Activated CD4-positive, alpha-beta T cell treated with anti-CD3 and anti-CD28 coated beads, Interleukin-2, amount 10 ng/mL, durations not matched to agents 7 days and 5 days (primary cell): Measurements from ENCODE around the gene HSPA5. TPM values are rescaled to one million over a fixed set of nuclear protein-coding genes. Genes with fewer than 3 reads are reported as not detected.
A peak's percentile ranks its signal among the peaks of the same experiment; 100 is the strongest.
"Not testable (repeated sequence)": the region's sequence is repeated elsewhere in the genome, so short reads cannot be mapped to it uniquely, and the experiment has no call there.

ENCODE experiments used
- CTCF ChIA-PET: fragments of 350-600 bp; sonication (Branson Sonifier 250); formaldehyde crosslinking; loops from one replicate; lab custom pipeline; 2021; ENCODE audit warnings: antibody characterized with exemption; lab: Charles Lee
- POLR2A ChIA-PET: fragments of 350-600 bp; sonication (Branson Sonifier 250); formaldehyde crosslinking; loops from one replicate; lab custom pipeline; 2021; ENCODE audit warnings: antibody characterized with exemption; lab: Charles Lee
- DNase-seq: peaks from one replicate; pipeline ENCODE4 v3.0.0-alpha.2; 2020
- H3K27ac Mint-ChIP-seq: one replicate; pipeline ENCODE4 v1.8.0; 2021; ENCODE audit warnings: mild to moderate bottlenecking, moderate library complexity, mixed read lengths
- H3K27me3 Mint-ChIP-seq: one replicate; pipeline ENCODE4 v1.8.0; 2021; ENCODE audit warnings: mixed read lengths
- H3K36me3 Mint-ChIP-seq: one replicate; pipeline ENCODE4 v1.8.0; 2021; ENCODE audit warnings: low read depth, mixed read lengths
- H3K4me1 Mint-ChIP-seq: one replicate; pipeline ENCODE4 v1.8.0; 2021; ENCODE audit warnings: mixed read lengths
- H3K4me3 Mint-ChIP-seq: one replicate; pipeline ENCODE4 v1.8.0; 2021; ENCODE audit warnings: mild to moderate bottlenecking, moderate library complexity, mixed read lengths
- H3K9me3 Mint-ChIP-seq: one replicate; pipeline ENCODE4 v1.8.0; 2021; ENCODE audit warnings: mixed read lengths
- total RNA-seq, 2 experiments: library from RNA; stranded (reverse); gene quantifications; one replicate each; pipeline ENCODE4 v1.2.3, GENCODE V29; 2021

The HSPA5 gene
- 100 to 1,000 TPM; 124 to 127 TPM for total RNA-seq

- H3K4me1 Mint-ChIP-seq, result peaks cover 37% of the 10 kb centered on the region
- ChIA-PET CTCF (interaction anchor here (0.9 to 3.5 kb wide), 11 partner anchors 9 to 98 kb away, joined by 3 to 14 read pairs (median 4); partner anchors contain the start of genes GAPVD1 and SCAI), POLR2A (interaction anchor here (0.6 to 1.8 kb wide), 8 partner anchors 20 to 431 kb away, joined by 3 to 13 read pairs (median 3); partner anchors contain the start of genes ARPC5L and GAPVD1)
- H3K36me3 Mint-ChIP-seq, result peaks cover 58% of the 10 kb centered on the region
- peak within 1 kb of the TSS; percentile 99 for H3K27ac Mint-ChIP-seq
- H3K4me3 Mint-ChIP-seq, result peak within 1 kb of the TSS; percentile 96
- H3K27me3 Mint-ChIP-seq, result no peaks in the 10 kb centered on the region
- peak; percentile 100 for DNase-seq
- H3K9me3 Mint-ChIP-seq, result no peaks in the 10 kb centered on the region
Measured at GRCh38 chr9:125241000-125241862, at the start of gene HSPA5. Gene HSPA5, minus strand, starts transcription at chr9:125241343. Its CDS starts 217 bp downstream, at chr9:125241126.

DNA sequence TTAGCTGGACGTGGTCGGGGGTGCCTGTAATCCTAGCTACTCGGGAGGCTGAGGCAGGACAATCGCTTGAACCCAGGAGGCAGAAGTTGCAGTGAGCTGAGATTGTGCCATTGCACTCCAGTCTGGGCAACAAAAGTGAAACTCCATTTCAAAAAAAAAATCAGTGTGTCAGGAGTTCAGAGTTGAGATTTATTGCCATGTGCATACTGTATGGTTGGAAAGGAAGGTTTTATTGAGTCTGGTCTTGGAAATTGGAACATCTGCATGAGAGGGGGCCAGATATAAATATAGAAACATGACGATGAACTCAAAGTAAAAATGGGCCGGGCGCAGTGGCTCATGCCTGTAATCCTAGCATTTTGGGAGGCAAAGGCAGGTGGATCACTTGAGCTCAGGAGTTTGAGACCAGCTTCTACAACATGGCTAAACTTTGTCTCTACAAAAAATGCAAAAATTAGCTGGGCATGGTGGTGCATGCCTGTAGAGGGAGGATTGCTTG, 45.8 kb upstream of the HSPA5 start:
- not testable (repeated sequence) for H3K4me1 Mint-ChIP-seq, H3K27ac Mint-ChIP-seq, H3K9me3 Mint-ChIP-seq

DNA sequence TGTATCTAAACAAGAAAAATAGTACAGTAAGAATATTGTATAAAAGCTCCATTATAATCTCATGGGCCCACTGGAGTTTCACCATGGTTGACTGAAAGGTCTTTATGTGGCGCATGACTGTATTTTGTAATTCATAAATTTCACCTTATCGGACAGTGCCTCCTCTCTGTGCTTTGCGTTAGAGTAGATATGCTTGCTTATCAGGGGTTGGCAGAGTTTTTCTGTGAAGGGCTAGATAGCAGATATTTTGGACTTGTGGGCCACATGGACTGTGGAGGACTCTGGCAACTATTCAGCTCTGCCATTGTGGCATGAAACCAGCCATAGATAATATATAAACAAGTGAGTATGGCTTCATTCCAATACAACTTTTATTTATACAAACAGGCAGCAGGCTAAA, 43.7 kb upstream of the HSPA5 start:
- peaks cover 4% of the 10 kb centered on the region for H3K4me1 Mint-ChIP-seq
- H3K27me3 Mint-ChIP-seq, result no peaks in the 10 kb centered on the region
- H3K27ac Mint-ChIP-seq, result no peak overlapping the region
- DNase-seq, result no peak
- H3K9me3 Mint-ChIP-seq, result no peaks in the 10 kb centered on the region
- H3K4me3 Mint-ChIP-seq, result no peak overlapping the region
- POLR2A ChIA-PET, result no interaction called here
- CTCF ChIA-PET, result interaction anchor here (0.8 kb wide), 1 partner anchor 9 kb away, joined by 4 read pairs; no protein-coding TSS in a partner anchor
- no peaks in the 10 kb centered on the region for H3K36me3 Mint-ChIP-seq

More for the DNA sequence above, 45.8 kb upstream of the HSPA5 start:
- CTCF ChIA-PET, result interaction anchor here (0.6 kb wide), 1 partner anchor 161 kb away, joined by 3 read pairs; no protein-coding TSS in a partner anchor
- DNase-seq, H3K4me3 Mint-ChIP-seq, H3K36me3 Mint-ChIP-seq, H3K27me3 Mint-ChIP-seq, POLR2A ChIA-PET: not testable (repeated sequence)

DNA sequence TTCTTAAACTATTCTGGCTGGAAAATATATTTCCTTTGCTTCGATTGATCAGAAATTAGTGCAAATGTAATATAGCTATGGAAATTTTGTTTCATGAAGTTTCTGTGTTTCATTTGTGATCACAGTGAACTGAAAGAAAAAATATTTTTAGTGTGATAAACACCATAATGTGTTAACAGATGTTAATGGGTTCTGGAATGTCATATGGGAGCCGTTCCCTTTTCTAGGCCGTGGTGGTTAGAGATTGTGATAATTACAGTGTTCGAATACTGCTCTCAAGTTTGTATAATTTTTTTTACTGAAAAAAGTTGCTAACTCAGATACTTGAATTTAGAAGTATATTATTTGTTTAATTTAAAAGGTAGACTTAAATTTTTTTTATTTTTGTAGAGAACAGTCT, 39.8 kb upstream of the HSPA5 start:
- no peak overlapping the region for H3K4me3 Mint-ChIP-seq
- ChIA-PET POLR2A (no interaction called here), CTCF (interaction anchor here (0.6 to 0.7 kb wide), 2 partner anchors 63 to 69 kb away, joined by 3 to 4 read pairs; no protein-coding TSS in a partner anchor)
- no peaks in the 10 kb centered on the region for H3K27me3 Mint-ChIP-seq
- no peak for DNase-seq
- H3K27ac Mint-ChIP-seq, result no peak overlapping the region
- no peaks in the 10 kb centered on the region for H3K36me3 Mint-ChIP-seq
- H3K9me3 Mint-ChIP-seq, result no peaks in the 10 kb centered on the region
- H3K4me1 Mint-ChIP-seq, result peaks cover 6% of the 10 kb centered on the region

GRCh38 chr9:125277411-125277810, 36.3 kb upstream of the HSPA5 start:
- H3K36me3 Mint-ChIP-seq, result peaks cover 3% of the 10 kb centered on the region
- POLR2A ChIA-PET, result interaction anchor here (0.6 kb wide), 1 partner anchor 111 kb away, joined by 3 read pairs; no protein-coding TSS in a partner anchor
- H3K4me1 Mint-ChIP-seq, result peaks cover 7% of the 10 kb centered on the region
- no peaks in the 10 kb centered on the region for H3K9me3 Mint-ChIP-seq
- no peak for DNase-seq
- CTCF ChIA-PET, result no interaction called here
- no peaks in the 10 kb centered on the region for H3K27me3 Mint-ChIP-seq
- H3K4me3 Mint-ChIP-seq, result no peak overlapping the region
- no peak overlapping the region for H3K27ac Mint-ChIP-seq

DNA sequence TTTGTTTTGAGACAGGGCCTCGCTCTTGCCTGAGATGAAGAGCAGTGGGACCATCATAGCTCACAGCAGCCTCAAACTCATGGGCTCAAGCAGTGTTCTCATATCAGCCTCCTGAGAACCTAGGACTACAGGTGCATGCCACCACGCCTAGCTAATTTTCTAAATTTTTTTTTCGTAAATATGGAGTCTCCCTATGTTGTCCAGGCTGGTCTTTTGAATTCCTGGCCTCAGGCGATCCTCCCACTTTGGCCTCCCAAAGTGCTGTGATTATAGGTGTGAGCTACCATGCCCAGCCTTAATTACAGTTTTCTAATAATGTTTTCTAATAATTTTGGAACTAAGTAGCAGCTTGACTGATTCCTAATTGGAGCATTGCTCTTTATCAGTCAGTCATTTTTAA, 35.6 kb upstream of the HSPA5 start:
- POLR2A ChIA-PET, result interaction anchor here (0.6 kb wide), 1 partner anchor 110 kb away, joined by 3 read pairs; no protein-coding TSS in a partner anchor
- CTCF ChIA-PET, result interaction anchor here (0.6 kb wide), 1 partner anchor 51 kb away, joined by 3 read pairs; no protein-coding TSS in a partner anchor
- H3K27me3 Mint-ChIP-seq, result no peaks in the 10 kb centered on the region
- H3K27ac Mint-ChIP-seq, result no peak overlapping the region
- peaks cover 4% of the 10 kb centered on the region for H3K36me3 Mint-ChIP-seq
- no peak for DNase-seq
- H3K4me3 Mint-ChIP-seq, result no peak overlapping the region
- H3K4me1 Mint-ChIP-seq, result peaks cover 5% of the 10 kb centered on the region
- H3K9me3 Mint-ChIP-seq, result no peaks in the 10 kb centered on the region

DNA sequence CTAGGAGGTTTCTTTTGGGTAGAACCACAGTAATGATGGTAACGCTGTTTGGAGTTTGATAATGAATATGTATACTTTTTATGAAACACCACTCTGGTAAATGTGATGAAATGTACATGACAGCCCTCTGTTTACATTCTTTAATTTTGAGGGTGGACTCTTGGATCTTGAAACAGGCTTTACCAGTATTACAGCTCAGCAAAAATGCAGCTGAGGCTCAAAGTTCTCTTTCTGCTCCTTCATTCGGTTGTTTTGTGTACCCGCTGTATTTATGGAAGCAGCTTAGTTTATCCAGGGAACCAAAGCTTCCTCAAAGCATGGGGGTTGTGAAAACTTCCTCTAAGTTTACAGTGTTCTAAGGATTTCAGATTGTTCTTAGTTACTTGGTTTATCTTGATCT, 31.6 kb upstream of the HSPA5 start:
- no peak for DNase-seq
- H3K4me1 Mint-ChIP-seq, result peaks cover 14% of the 10 kb centered on the region
- no peak overlapping the region for H3K4me3 Mint-ChIP-seq
- H3K9me3 Mint-ChIP-seq, result no peaks in the 10 kb centered on the region
- POLR2A ChIA-PET, result no interaction called here
- CTCF ChIA-PET, result interaction anchor here (1.0 kb wide), 1 partner anchor 108 kb away, joined by 3 read pairs; no protein-coding TSS in a partner anchor
- no peak overlapping the region for H3K27ac Mint-ChIP-seq
- H3K27me3 Mint-ChIP-seq, result no peaks in the 10 kb centered on the region
- peaks cover 19% of the 10 kb centered on the region for H3K36me3 Mint-ChIP-seq

DNA sequence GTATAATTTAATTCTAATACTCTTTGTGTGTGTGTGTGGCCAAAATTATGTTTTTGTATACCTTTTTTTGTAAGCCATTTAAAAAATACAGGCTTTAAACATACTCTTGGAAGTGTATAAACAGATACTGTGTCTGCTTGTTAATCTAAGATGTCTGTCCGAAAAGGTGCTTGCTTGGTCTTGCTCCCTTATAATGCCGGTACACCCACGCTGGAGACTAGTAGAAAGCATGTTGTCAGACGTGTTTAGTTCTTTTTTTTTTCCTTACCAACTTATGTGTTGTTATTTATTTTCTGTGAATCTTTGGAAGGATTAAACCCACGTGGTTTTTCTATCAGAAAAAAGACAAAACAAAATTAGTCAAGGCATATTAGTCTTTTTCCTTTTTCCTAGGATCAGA, 29.9 kb upstream of the HSPA5 start:
- Mint-ChIP-seq H3K27me3 (no peaks in the 10 kb centered on the region), H3K4me3 (no peak overlapping the region), H3K36me3 (peaks cover 25% of the 10 kb centered on the region), H3K9me3 (no peaks in the 10 kb centered on the region), H3K27ac (no peak overlapping the region), H3K4me1 (peaks cover 12% of the 10 kb centered on the region)
- ChIA-PET POLR2A (no interaction called here), CTCF (interaction anchor here (1.2 kb wide), 1 partner anchor 10 kb away, joined by 3 read pairs; the partner anchor contains the start of gene GAPVD1)
- no peak for DNase-seq

- no peak for DNase-seq
- ChIA-PET CTCF (interaction anchor here (0.8 to 1.1 kb wide), 3 partner anchors 29 to 497 kb away, joined by 3 to 4 read pairs (median 3); no protein-coding TSS in a partner anchor), POLR2A (no interaction called here)
- no peaks in the 10 kb centered on the region for H3K9me3 Mint-ChIP-seq
- H3K27ac Mint-ChIP-seq, result no peak overlapping the region
- H3K27me3 Mint-ChIP-seq, result no peaks in the 10 kb centered on the region
- H3K4me1 Mint-ChIP-seq, result peaks cover 24% of the 10 kb centered on the region
- no peak overlapping the region for H3K4me3 Mint-ChIP-seq
- H3K36me3 Mint-ChIP-seq, result peaks cover 35% of the 10 kb centered on the region
Measured at GRCh38 chr9:125269014-125269397, 27.9 kb upstream of the HSPA5 start.

DNA sequence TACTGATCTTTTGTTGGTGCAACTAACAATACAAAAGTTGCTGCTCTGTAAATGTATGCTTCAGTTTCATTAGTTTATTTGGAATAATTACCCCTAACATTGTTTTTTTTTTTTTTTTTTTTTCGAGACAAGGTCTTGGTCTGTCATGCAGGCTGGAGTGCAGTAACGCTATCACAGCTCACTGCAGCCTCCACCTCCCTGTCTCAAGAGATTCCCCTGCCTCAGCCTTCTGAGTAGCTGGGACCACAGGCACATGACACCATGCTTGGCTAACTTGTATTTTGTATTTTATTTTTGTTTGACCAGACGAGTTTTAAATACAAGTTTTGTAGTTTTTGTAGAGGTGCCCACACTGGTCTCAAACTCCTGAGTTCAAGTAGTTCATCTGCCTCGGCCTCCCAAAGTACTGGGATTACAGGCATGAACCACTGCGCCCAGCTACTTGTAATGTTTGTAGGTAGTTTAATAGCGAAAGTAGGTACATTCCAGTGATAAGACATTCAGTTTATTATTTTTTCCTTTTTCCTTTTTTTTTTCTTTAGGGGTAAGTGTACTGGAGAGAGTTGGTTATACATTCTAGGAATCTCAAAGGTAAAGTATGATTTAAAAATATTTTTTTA, 27.4 kb upstream of the HSPA5 start:
- H3K9me3 Mint-ChIP-seq, result no peaks in the 10 kb centered on the region
- no peaks in the 10 kb centered on the region for H3K27me3 Mint-ChIP-seq
- peaks cover 29% of the 10 kb centered on the region for H3K4me1 Mint-ChIP-seq
- CTCF ChIA-PET, result interaction anchor here (0.6 to 1.1 kb wide), 5 partner anchors 23 to 933 kb away, joined by 3 to 4 read pairs (median 3); no protein-coding TSS in a partner anchor
- POLR2A ChIA-PET, result no interaction called here
- no peak overlapping the region for H3K4me3 Mint-ChIP-seq
- H3K36me3 Mint-ChIP-seq, result peaks cover 38% of the 10 kb centered on the region
- DNase-seq, result no peak
- H3K27ac Mint-ChIP-seq, result no peak overlapping the region

DNA sequence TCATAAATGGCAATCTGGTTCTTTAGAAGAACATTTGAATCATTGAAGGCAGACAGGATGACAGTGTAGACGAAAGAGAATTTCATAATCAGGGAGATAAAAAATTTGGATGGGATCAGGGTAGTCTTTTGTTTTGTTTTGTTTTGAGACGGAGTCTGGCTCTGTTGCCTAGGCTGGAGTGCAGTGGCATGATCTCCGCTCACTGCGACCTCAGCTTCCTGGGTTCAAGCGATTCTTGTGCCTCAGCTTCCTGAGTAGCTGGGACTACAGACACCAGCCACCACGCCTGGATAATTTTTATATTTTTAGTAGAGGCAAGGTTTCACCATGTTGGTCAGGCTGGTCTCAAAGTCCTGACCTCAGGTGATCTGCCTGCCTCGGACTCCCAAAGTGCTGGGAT, 22.9 kb upstream of the HSPA5 start:
- H3K27ac Mint-ChIP-seq, result peak overlapping the region; percentile 76
- CTCF ChIA-PET, result interaction anchor here (2.8 kb wide), 1 partner anchor 8 kb away, joined by 8 read pairs; no protein-coding TSS in a partner anchor
- H3K36me3 Mint-ChIP-seq, result peaks cover 31% of the 10 kb centered on the region
- H3K4me3 Mint-ChIP-seq, result peak overlapping the region; percentile 98
- peaks cover 44% of the 10 kb centered on the region for H3K4me1 Mint-ChIP-seq
- H3K9me3 Mint-ChIP-seq, POLR2A ChIA-PET, H3K27me3 Mint-ChIP-seq: not testable (repeated sequence)
- DNase-seq, result peak; percentile 36

- no peaks in the 10 kb centered on the region for H3K27me3 Mint-ChIP-seq
- peak; percentile 18 for DNase-seq
- ChIA-PET CTCF (interaction anchor here (0.6 to 1.0 kb wide), 3 partner anchors 21 to 116 kb away, joined by 3 to 4 read pairs (median 3); partner anchors contain the start of gene HSPA5), POLR2A (interaction anchor here (0.6 kb wide), 1 partner anchor 19 kb away, joined by 3 read pairs; no protein-coding TSS in a partner anchor)
- no peaks in the 10 kb centered on the region for H3K9me3 Mint-ChIP-seq
- peak overlapping the region; percentile 98 for H3K4me3 Mint-ChIP-seq
- H3K4me1 Mint-ChIP-seq, result peaks cover 38% of the 10 kb centered on the region
- H3K27ac Mint-ChIP-seq, result peak overlapping the region; percentile 92
- H3K36me3 Mint-ChIP-seq, result peaks cover 24% of the 10 kb centered on the region
Measured at GRCh38 chr9:125262294-125262991, 21.3 kb upstream of the HSPA5 start.
